ENCODE results near the gene SLC35F3.

DNA sequence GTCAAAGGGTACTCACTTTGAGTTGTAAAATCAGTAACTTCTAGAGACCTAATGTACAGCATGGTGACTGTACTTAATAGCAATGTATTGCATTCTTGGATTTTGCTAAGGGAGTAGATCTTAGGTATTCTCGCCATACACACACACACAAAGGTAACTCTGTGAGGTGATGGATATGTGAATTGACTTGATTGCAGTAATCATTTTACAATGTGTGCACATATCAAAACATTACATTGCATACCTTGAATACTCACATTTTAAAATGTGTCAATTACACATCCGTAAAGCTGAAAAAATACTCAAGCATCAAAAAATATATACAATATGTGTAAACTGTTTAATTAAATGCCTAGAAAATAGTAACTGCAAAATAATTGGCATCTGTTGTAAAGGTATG, 86.0 kb downstream of the SLC35F3 start:
- TF ChIP-seq POLR2A (IDR thresholded peaks at IDR 0.05): no peak
- TF ChIP-seq, protein P1, sequence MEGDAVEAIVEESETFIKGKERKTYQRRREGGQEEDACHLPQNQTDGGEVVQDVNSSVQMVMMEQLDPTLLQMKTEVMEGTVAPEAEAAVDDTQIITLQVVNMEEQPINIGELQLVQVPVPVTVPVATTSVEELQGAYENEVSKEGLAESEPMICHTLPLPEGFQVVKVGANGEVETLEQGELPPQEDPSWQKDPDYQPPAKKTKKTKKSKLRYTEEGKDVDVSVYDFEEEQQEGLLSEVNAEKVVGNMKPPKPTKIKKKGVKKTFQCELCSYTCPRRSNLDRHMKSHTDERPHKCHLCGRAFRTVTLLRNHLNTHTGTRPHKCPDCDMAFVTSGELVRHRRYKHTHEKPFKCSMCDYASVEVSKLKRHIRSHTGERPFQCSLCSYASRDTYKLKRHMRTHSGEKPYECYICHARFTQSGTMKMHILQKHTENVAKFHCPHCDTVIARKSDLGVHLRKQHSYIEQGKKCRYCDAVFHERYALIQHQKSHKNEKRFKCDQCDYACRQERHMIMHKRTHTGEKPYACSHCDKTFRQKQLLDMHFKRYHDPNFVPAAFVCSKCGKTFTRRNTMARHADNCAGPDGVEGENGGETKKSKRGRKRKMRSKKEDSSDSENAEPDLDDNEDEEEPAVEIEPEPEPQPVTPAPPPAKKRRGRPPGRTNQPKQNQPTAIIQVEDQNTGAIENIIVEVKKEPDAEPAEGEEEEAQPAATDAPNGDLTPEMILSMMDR (IDR thresholded peaks at IDR 0.05): no peak
- TF ChIP-seq POLR2AphosphoS5 (IDR thresholded peaks at IDR 0.05): no peak
- TF ChIP-seq EP300 (IDR thresholded peaks at IDR 0.05): no peak

Data from suprapubic skin (tissue), 4 donors.